Stimulated activated naive B cell treated with anti-CD40 and anti-IgM and Interleukin-4, amounts not matched to agents 10 μg/mL and 1 μg/mL and 100 μg/mL, for 72 hours (primary cell): ENCODE results near the gene PPA1.

Experiments used
- ATAC-seq, 2 donors: fragments of 150-1000 bp; cut with Tn5 transposase; replicated peaks; 2 replicates each; pipeline ENCODE4 v1.10.0; 2021; ENCODE audit warnings: moderate library complexity in 1 of 2
- DNase-seq: peaks from one replicate; pipeline ENCODE4 v3.0.0; 2021
- H3K27ac Mint-ChIP-seq: one replicate; pipeline ENCODE4 v1.8.0; 2022; ENCODE audit warnings: mild to moderate bottlenecking, mixed read lengths
- H3K27me3 Mint-ChIP-seq, 2 donors: one replicate each; pipeline ENCODE4 v1.8.0; 2022; ENCODE audit warnings: mixed read lengths in 2 of 2
- H3K36me3 Mint-ChIP-seq, 2 donors: one replicate each; pipeline ENCODE4 v1.8.0; 2022; ENCODE audit warnings: mixed read lengths in 2 of 2, mild to moderate bottlenecking in 1 of 2
- H3K4me1 Mint-ChIP-seq, 2 donors: one replicate each; pipeline ENCODE4 v1.8.0; 2022; ENCODE audit warnings: mixed read lengths in 2 of 2, mild to moderate bottlenecking in 1 of 2
- H3K4me3 Mint-ChIP-seq, 2 donors: one replicate each; pipeline ENCODE4 v1.8.0; 2022; ENCODE audit warnings: mild to moderate bottlenecking in 2 of 2, mixed read lengths in 2 of 2, moderate library complexity in 1 of 2
- H3K9me3 Mint-ChIP-seq, 2 donors: one replicate each; pipeline ENCODE4 v1.8.0; 2022; ENCODE audit warnings: mixed read lengths in 2 of 2, mild to moderate bottlenecking in 1 of 2

The PPA1 gene

DNA sequence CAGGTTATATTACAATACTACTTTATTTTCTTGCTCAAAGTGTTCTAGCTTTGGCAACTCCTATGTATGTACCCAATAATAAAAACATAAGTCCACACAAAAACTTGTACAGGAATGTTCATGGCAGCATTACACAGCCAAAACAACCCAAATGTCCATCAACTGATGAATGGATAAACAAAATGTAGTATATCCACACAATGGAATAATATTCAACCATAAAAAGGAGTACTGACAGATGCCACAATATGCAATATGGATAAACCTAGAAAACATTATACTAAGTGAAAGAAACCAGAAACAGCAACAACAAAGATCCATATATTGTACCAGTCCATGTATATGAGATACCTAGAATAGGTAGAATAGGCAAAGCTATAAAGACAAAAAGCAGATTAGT, 21.0 kb downstream of the PPA1 start:
- Mint-ChIP-seq H3K27me3 (no peaks in the 10 kb centered on the region), H3K9me3 (no peaks in the 10 kb centered on the region), H3K4me3 (no peak overlapping the region), H3K27ac (no peak overlapping the region), H3K4me1 (no peaks in the 10 kb centered on the region), H3K36me3 (peaks cover 25 to 34% of the 10 kb centered on the region in 2 donors)
- no peak for DNase-seq
- ATAC-seq, result no peak

- no peak overlapping the region for H3K4me3 Mint-ChIP-seq
Observed at GRCh38 chr10:70206762-70207161, 26.5 kb downstream of the PPA1 start.

DNA sequence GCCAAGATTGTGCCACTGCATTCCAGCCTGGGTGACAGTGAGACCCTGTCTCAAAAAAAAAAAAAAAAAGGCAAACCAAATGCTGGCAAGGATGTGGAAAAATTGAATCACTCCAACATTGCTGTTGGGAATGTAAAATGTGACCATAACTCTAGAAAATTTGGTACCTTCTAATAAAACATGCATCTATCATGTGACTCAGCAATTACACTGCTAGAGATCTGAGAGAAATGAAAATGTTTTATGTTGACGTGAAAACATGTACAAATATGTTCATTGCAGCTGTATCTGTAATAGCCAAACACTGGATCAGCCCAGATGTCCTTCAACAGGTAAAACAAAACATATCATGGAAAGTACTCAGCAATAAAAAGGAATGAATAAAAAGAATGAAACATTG, 32.1 kb downstream of the PPA1 start:
- no peak for DNase-seq
- H3K4me3 Mint-ChIP-seq, result no peak overlapping the region
- peaks cover 42 to 60% of the 10 kb centered on the region in 2 donors for H3K36me3 Mint-ChIP-seq

More at GRCh38 chr10:70206762-70207161, 26.5 kb downstream of the PPA1 start:
- no peaks in the 10 kb centered on the region for H3K9me3 Mint-ChIP-seq
- no peaks in the 10 kb centered on the region for H3K27me3 Mint-ChIP-seq
- no peaks in the 10 kb centered on the region for H3K4me1 Mint-ChIP-seq
- no peak overlapping the region for H3K27ac Mint-ChIP-seq
- ATAC-seq (no peak), DNase-seq (no peak)
- peaks cover 34 to 37% of the 10 kb centered on the region in 2 donors for H3K36me3 Mint-ChIP-seq

DNA sequence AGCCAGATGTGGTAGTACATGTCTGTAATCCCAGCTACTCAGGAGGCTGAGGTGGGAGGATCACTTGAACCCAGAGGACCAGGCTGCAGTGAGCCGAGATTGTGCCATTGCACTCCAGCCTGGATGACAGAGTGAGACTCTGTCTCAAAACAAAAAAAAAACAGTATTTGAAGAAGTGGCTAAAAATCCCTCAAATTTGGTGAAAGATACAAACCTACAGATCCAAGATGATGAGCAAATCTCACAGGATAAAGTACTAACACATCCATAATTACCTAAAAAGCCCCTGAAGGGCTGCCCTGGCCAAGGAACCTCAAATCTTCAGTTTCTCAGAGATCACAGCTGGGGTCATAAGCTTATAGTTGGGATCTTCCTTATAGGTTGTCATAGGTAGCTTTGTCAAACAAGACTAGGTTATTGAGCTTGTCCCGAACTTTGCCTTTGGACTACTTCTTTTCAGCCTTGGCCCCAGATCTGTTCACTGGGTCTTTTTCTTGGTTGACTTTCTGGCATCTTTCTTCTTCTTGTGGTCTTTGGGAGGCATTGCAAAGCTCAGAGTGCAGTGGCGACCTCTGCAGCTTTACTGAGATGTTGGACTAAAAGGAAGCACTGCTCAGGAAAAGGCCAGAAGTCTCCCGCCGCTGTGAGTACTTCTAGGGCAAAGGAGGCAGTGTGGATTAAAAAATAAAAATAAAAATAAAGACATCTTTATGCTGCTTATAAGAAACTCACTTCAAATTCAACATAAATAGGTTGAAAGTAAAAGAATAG, 34.3 kb downstream of the PPA1 start:
- Mint-ChIP-seq H3K27me3 (no peaks in the 10 kb centered on the region), H3K36me3 (peaks cover 35 to 50% of the 10 kb centered on the region in 2 donors), H3K27ac (no peak overlapping the region), H3K4me1 (no peaks in the 10 kb centered on the region), H3K9me3 (no peaks in the 10 kb centered on the region), H3K4me3 (no peak overlapping the region)
- ATAC-seq, result no peak
- DNase-seq, result no peak

More for the DNA sequence above, 32.1 kb downstream of the PPA1 start:
- no peak for ATAC-seq
- H3K9me3 Mint-ChIP-seq, result no peaks in the 10 kb centered on the region
- H3K4me1 Mint-ChIP-seq, result no peaks in the 10 kb centered on the region
- no peak overlapping the region for H3K27ac Mint-ChIP-seq
- no peaks in the 10 kb centered on the region for H3K27me3 Mint-ChIP-seq

DNA sequence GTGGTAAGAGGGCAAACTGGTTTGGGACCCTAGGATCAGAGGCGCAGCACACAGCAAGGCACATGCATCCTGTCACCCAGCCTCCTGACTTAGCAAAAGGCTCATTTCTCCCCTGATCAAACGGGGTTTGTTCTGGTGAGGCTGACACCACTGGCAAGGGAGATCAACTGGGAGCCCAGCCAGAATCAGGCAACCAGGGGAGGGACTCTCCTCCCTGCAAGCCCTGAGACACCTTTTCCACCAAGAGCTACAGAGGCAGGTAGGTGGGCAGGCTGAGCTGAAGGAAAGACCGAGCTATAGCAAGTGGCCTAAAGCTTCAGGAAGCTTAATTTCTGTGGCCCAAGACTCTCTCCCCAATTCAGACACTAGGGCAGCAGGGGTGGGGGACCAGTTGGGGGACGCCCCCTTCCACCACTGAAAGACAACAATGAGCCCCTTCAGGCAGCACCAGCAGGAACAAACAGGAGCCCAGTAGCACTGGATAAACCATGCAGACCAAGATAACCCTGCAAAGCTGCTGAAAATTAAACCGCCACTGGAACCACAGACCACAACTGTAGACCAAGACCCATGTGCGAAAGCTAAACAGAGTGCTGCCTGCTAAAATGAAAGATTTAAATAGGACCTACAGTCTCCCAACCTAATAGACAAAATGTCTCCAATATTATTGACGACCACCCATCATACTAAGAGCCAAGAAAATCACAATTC, 35.8 kb downstream of the PPA1 start:
- H3K27ac Mint-ChIP-seq, result no peak overlapping the region
- H3K4me1 Mint-ChIP-seq, result no peaks in the 10 kb centered on the region
- H3K36me3 Mint-ChIP-seq, result peaks cover 29 to 43% of the 10 kb centered on the region in 2 donors
- H3K27me3 Mint-ChIP-seq, result no peaks in the 10 kb centered on the region
- H3K4me3 Mint-ChIP-seq, result no peak overlapping the region
- H3K9me3 Mint-ChIP-seq, result no peaks in the 10 kb centered on the region
- no peak for DNase-seq
- no peak for ATAC-seq

DNA sequence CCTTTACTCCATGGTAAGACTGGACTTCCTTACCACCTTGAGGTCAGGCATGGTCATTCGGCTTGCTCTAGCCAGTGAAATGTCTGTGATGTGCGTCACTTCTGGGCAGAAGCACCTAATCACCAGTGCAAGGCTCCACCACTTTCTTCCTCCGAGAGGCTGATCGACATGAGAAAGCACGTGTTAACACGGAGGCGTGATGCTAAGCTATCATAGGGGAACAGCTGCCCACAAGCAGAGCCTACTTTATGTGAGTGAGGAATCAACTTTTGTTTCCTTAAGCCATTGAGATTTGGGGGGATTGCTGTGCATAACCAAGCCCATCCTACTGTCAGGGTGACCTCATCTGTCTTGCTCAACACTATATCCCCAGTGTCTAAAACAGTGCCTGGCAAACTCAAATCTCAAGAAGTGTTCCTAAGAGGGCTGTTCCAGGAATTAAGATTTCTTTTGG, 39.8 kb downstream of the PPA1 start:
- H3K27ac Mint-ChIP-seq, result no peak overlapping the region
- ATAC-seq (no peak), DNase-seq (no peak)
- no peaks in the 10 kb centered on the region for H3K4me1 Mint-ChIP-seq
- H3K9me3 Mint-ChIP-seq, result no peaks in the 10 kb centered on the region
- H3K27me3 Mint-ChIP-seq, result no peaks in the 10 kb centered on the region
- H3K36me3 Mint-ChIP-seq, result peaks cover 11 to 17% of the 10 kb centered on the region in 2 donors
- no peak overlapping the region for H3K4me3 Mint-ChIP-seq

DNA sequence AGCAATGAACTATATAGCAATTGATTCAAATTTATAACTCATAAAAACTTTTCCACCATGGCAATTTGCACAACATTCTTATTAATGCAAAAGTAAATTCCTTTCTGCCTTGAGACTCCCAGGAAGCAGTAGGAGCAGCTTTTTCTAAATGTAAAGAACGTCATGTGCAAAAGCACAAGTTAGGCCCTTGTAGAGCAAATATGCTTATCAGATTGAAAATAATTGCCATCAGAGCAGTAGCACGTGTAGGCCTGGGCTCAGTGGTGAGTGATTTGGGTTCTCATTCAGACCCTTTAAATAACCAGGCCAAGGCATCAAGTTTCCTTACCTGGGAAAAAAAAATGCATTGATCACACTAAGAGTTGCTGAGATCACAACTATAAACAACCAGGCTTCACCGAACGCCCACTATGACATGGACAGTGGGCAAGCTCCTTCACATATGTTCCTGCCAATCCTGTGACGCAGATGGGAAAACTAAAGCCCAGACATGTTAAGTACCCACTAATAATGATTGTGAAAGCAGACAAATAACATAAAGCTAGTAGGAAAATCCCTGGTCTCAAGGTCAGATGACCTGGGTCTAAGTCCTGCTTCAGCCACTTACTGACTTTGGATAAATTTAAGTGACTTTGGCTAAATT, 40.8 kb downstream of the PPA1 start:
- ATAC-seq (no peak), DNase-seq (no peak)
- H3K27ac Mint-ChIP-seq, result no peak overlapping the region

DNA sequence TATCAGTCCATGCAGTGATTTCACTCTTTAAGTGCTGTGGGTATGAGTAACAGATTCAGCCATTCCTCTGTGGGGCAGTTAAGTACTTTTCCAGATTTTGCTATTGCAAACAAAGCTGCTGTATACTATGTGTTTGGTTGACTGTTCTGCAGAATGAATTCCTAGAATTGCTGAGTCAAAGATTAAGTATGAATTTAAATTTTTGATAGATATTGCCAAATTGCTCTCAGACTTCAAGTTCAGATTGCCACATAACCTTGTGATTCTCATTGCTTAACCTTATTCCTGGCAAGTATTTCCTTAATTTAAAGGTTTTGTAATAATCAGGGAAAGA, 41.3 kb downstream of the PPA1 start:
- no peak for DNase-seq
- no peaks in the 10 kb centered on the region for H3K9me3 Mint-ChIP-seq
- H3K27me3 Mint-ChIP-seq, result no peaks in the 10 kb centered on the region
- H3K27ac Mint-ChIP-seq, result no peak overlapping the region
- H3K4me1 Mint-ChIP-seq, result no peaks in the 10 kb centered on the region
- no peak overlapping the region for H3K4me3 Mint-ChIP-seq
- H3K36me3 Mint-ChIP-seq, result peaks cover 2% of the 10 kb centered on the region in 2 donors
- ATAC-seq, result no peak

More for the DNA sequence above, 40.8 kb downstream of the PPA1 start:
- Mint-ChIP-seq H3K27me3 (no peaks in the 10 kb centered on the region), H3K4me3 (no peak overlapping the region), H3K36me3 (peaks cover 7 to 8% of the 10 kb centered on the region in 2 donors), H3K4me1 (no peaks in the 10 kb centered on the region), H3K9me3 (no peaks in the 10 kb centered on the region)

GRCh38 chr10:70191161-70191971, 41.9 kb downstream of the PPA1 start:
- Mint-ChIP-seq H3K27ac (no peak overlapping the region), H3K36me3 (no peaks in the 10 kb centered on the region), H3K4me3 (no peak overlapping the region), H3K27me3 (no peaks in the 10 kb centered on the region), H3K9me3 (no peaks in the 10 kb centered on the region), H3K4me1 (no peaks in the 10 kb centered on the region)
- no peak for DNase-seq
- ATAC-seq, result no peak

- H3K27me3 Mint-ChIP-seq, result peaks cover 0 to under 1% of the 10 kb centered on the region in 2 donors
- DNase-seq, result no peak
- H3K36me3 Mint-ChIP-seq, result no peaks in the 10 kb centered on the region
- H3K4me1 Mint-ChIP-seq, result no peaks in the 10 kb centered on the region
- H3K27ac Mint-ChIP-seq, result no peak overlapping the region
- no peaks in the 10 kb centered on the region for H3K9me3 Mint-ChIP-seq
- no peak for ATAC-seq
- no peak overlapping the region for H3K4me3 Mint-ChIP-seq
Observed at GRCh38 chr10:70190581-70190980, 42.6 kb downstream of the PPA1 start.

DNA sequence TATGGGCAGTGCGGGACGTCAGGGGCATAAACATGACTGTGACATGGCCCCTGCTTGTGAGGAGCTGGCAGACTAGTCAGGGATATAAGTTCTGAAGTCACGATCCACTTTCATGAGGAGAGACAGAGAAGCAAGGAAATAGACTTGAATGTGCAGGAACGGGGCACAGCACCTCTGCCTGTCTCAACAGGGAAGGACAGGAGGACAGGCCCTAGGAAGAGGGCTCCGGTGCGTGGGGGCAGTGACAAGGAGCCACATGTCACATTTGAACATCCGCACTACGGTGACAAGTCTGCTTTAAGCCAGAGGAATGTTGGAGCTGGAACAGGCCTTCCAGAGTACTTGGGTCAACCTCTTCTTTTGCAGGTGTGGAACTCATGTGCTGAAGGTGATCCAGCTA, 43.1 kb downstream of the PPA1 start:
- DNase-seq, result no peak
- H3K9me3 Mint-ChIP-seq, result no peaks in the 10 kb centered on the region

DNA sequence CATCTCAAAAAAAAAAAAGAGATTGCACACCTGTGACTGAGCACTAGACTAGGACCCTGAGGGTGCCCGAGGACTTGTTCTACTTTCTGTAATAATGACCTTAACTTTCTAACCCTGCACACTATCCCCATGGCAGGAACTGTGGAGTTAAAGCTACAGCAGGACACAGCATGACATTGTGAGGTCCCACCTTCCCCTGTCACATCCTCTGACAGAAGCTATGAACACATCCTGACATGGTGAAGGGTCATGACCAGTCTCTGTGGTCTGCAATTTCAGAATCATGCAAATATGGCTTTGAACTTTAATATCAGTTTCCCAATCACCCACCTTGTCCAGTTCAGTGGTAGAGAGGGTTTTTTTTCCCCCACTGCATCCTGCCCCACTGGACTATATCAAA, 44.5 kb downstream of the PPA1 start:
- Mint-ChIP-seq H3K27me3 (peaks cover 2 to 9% of the 10 kb centered on the region in 2 donors), H3K9me3 (no peaks in the 10 kb centered on the region), H3K27ac (no peak overlapping the region), H3K4me3 (no peak overlapping the region), H3K36me3 (no peaks in the 10 kb centered on the region), H3K4me1 (no peaks in the 10 kb centered on the region)
- ATAC-seq, result no peak
- DNase-seq, result no peak

More for the DNA sequence above, 43.1 kb downstream of the PPA1 start:
- ATAC-seq, result no peak
- H3K36me3 Mint-ChIP-seq, result no peaks in the 10 kb centered on the region
- no peaks in the 10 kb centered on the region for H3K4me1 Mint-ChIP-seq
- peaks cover 0 to 5% of the 10 kb centered on the region in 2 donors for H3K27me3 Mint-ChIP-seq
- H3K4me3 Mint-ChIP-seq, result no peak overlapping the region
- no peak overlapping the region for H3K27ac Mint-ChIP-seq

DNA sequence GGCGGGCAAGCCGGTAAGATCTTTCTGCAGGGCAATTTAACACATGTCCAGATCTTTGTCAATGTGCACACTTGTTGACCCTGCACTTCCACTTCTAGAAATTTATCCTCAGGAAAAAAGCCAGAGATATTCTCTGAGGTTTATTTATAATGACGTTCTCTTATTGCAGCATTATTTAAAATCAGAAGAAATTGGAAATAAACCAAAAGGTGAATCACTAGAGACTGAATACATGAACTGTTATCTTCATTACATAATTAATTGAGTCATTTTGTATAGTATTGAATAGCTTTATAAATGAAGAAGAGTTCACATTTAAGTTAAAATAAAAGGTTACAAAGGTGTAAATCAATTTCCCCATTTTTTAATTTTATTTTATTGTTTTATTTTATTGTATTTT, 46.7 kb downstream of the PPA1 start:
- H3K36me3 Mint-ChIP-seq, result no peaks in the 10 kb centered on the region
- DNase-seq, result no peak
- H3K9me3 Mint-ChIP-seq, result no peaks in the 10 kb centered on the region
- no peak overlapping the region for H3K4me3 Mint-ChIP-seq
- H3K4me1 Mint-ChIP-seq, result peaks cover 0 to 2% of the 10 kb centered on the region in 2 donors
- peaks cover 11 to 14% of the 10 kb centered on the region in 2 donors for H3K27me3 Mint-ChIP-seq
- no peak overlapping the region for H3K27ac Mint-ChIP-seq
- ATAC-seq, result no peak

GRCh38 chr10:70186090-70186489, 47.1 kb downstream of the PPA1 start:
- peaks cover 15 to 16% of the 10 kb centered on the region in 2 donors for H3K27me3 Mint-ChIP-seq
- H3K27ac Mint-ChIP-seq, result no peak overlapping the region
- ATAC-seq (no peak), DNase-seq (no peak)
- H3K4me1 Mint-ChIP-seq, result peaks cover 0 to 2% of the 10 kb centered on the region in 2 donors
- H3K36me3 Mint-ChIP-seq, result no peaks in the 10 kb centered on the region
- H3K4me3 Mint-ChIP-seq, result no peak overlapping the region
- H3K9me3 Mint-ChIP-seq, result no peaks in the 10 kb centered on the region
